Measurements from ENCODE around the gene RNF14.
"Not testable (repeated sequence)": the region's sequence is repeated elsewhere in the genome, so short reads cannot be mapped to it uniquely, and the experiment has no call there.

The RNF14 gene

DNA sequence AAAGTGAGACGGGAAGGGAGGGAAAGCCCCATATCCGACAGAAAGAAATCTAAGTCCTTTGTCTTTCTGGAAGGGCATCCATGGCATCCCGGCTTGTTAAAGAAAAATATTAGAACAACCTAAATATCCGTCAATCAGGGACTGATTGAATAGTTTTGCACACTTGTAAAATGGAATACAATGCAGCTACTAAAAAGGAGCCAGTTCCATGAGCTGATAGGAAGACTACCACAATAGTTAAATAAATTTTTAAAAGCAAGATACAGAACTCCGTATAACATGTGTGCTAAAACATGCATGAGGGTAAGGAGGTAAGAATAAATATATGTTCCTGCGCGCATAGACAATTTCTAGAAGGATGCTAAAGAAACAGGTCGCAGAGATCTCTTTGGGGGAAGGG, 56.7 kb downstream of the RNF14 start:
- H3K4me3 ChIP-seq (ENCODE audit: low read length) = no peak overlapping the region
- no peak for TF ChIP-seq ZNF274 (IDR thresholded peaks at IDR 0.05; ENCODE audit: low read depth, low read length)

DNA sequence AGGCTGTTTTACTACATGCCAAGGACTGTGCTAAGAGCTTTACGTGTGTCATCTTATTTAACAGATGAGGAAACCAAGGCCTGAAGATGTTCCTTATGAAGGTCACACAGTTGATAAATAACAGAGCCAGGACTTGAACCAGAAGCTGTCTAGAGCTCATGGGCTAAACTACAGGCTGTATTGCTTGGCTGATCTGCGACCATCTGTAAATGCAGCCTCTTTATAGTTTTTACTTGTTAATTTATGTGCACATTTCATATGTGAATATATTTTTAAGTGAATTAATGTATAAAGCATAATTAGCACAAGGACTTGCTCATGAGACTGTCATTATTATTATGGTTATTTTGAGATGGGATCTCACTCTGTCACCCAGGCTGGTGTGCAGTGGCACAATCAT, 63.2 kb downstream of the RNF14 start:
- TF ChIP-seq ZNF274 (IDR thresholded peaks at IDR 0.05; ENCODE audit: low read depth, low read length) = no peak
- no peak overlapping the region for H3K4me3 ChIP-seq (ENCODE audit: low read length)

DNA sequence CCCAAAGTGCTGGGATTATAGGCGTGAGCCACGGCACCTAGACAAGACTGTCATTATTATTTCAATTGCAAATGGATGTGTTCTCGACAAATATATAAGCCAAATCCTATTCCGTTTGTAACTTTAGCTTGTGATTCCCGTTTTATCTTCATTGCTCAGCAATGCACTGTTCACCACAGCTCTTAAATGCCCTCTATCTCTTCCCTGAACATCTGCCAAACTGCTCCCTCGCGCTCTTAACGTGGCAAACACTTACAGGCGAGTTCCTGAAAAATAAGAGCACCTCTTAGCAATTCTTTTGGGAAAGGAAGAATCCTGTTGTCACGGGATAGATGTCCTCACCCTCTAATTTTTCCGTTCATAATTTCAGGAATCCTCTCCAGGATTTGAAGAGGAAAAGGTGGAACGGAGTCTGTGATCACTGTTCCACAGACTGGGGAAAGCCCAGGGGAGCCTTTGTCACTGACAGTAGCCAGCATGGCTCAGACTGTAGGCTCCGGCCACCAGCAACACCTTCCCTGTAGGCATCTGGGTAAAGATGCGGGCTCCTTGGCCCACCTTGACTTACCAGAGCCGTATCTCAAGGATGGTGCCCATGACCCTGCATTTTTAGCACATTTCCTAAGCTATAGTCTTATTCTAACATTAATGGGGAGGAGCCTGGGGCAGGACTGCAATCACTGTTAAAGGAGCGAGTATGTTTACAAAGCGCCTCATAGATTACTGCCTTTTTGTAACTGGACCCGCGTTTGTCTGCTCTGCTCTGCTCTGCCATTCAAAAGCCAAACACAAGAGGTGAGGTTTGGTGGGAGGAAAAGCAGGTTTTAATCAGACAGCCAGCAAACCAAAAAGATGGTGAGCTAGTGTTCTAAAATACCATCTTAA, 64.1 kb downstream of the RNF14 start:
- no peak overlapping the region for H3K4me3 ChIP-seq (ENCODE audit: low read length)
- TF ChIP-seq ZNF274 (IDR thresholded peaks at IDR 0.05; ENCODE audit: low read depth, low read length) = no peak

DNA sequence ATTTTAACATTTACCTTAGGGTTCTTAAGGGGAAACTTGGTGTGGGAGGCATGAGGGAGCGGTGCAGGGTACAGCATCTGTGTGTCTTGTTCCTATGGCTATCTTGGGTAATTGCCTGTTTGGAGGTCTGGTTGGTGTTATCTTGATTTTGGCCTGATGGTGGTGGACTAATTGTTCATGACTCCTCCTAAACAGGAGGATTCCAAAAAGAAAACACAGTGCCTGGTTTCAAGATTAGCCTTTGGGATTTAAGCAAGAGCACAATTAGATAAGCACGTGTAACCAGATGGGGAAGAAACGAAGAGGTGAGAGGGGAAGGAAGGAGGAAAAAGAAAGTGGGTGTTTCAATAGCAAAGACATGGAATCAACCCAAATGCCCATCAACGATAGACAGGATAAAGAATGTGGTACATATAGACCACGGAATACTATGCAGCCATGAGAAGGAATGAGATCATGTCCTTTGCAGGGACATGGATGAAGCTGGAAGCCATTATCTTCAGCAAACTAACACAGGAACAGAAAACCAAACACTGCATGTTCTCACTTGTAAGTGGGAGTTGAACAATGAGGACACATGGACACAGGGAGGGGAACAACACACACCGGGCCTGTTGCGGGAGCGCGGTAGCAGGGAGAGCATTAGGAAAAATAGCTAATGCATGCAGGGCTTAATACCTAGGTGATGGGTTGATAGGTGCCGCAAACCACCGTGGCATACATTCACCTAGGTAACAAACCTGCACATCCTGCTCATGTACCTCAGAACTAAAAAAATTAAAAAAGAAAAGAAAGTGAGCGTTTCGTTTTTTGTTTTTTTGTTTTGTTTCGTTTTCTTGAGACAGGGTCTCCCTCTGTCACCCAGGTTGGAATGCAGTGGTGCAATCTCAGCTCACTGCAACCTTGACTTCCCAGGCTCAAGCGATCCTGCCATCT, 65.0 kb downstream of the RNF14 start:
- not testable (repeated sequence) for H3K4me3 ChIP-seq (ENCODE audit: low read length)

DNA sequence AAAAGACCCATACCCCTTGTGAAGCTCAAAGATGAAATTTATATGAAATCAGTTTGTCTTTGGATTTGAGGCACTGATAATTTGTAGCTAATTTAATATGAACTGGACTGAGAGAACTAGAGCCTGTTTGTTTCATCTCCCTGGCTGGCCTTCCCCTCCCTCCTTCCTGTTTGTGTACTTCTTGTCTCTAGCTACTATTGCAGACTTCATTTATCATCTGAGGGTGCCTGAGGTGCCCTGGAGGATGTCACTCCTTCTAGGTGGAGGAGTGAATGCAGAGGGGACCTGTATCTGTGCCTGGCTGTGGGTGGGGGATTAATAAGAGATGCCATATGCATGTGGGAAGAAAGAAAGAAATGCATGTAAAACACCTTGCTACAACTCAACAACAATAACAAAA, 66.1 kb downstream of the RNF14 start:
- TF ChIP-seq ZNF274 (IDR thresholded peaks at IDR 0.05; ENCODE audit: low read depth, low read length) = no peak
- no peak overlapping the region for H3K4me3 ChIP-seq (ENCODE audit: low read length)

DNA sequence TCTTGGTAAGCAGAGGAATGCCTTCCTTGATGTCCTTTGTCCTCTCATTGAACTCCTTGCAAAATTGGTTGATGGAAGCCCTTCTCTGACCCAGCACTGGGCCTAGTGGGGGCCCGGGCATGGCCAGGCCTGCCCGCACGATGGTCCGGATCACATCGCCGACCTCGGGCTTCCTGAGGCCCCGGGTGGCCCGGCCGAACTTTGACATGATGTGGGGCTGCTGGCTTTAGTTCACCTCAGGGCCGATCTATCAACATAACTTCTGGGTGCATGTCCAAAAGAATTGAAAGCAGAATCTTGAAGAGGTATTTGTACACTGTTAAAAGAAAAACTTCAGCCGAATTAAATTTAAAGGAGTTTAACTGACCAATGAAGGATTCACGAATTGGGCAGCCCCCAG, 68.0 kb downstream of the RNF14 start:
- H3K4me3 ChIP-seq (ENCODE audit: low read length) = no peak overlapping the region
- TF ChIP-seq ZNF274 (IDR thresholded peaks at IDR 0.05; ENCODE audit: low read depth, low read length) = no peak

DNA sequence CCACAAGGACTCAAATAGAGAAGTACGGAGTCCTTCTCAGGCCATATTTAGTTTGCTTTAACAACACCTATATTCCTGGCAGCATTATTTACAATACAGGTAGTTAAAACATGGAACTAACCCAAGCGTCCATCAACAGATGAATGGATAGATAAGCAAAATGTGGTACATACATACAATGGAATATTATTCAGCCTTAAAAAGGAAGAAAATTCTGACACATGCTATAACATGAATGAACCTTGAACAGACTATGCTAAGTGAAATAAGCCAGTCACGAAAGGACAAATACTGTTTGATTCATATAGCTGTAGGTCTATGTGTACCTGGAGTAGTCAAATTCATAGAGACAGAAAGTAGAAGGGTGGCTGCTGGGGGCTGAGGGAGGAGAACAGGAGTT, 68.7 kb downstream of the RNF14 start:
- not testable (repeated sequence) for H3K4me3 ChIP-seq (ENCODE audit: low read length)

DNA sequence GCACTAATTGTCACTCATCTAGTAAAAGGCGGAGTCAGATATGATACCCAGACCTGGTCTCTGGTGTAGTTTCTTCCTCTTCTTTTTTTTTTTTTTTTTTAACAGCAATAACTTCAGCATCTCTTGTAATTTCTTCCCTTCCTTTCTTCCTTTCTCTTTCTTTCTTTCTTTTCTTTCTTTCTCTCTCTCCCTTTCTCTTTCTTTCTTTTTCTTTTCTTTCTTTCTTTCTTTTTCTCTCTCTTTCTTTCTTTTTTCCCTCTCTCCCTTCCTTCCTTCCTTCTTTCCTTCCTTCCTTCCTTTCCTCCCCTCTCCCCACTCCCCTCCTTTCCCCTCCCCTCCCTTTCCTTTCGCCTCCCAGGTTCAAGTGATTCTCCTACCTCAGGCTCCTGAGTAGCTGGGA, 69.8 kb downstream of the RNF14 start:
- no peak for TF ChIP-seq ZNF274 (IDR thresholded peaks at IDR 0.05; ENCODE audit: low read depth, low read length)
- H3K4me3 ChIP-seq (ENCODE audit: low read length) = no peak overlapping the region
